ENCODE data around the gene KRT13. TPM values are rescaled to one million over a fixed set of nuclear protein-coding genes. Genes with fewer than 3 reads are reported as not detected.
"Not testable (repeated sequence)": the region's sequence is repeated elsewhere in the genome, so short reads cannot be mapped to it uniquely, and the experiment has no call there.

The KRT13 gene
- total RNA-seq, 1 donor from 2014 or later: 1.0 TPM

- DNase-seq (ENCODE audit: low read depth): no peak
- TF ChIP-seq CTCF (conservative IDR thresholded peaks at IDR 0.05; ENCODE audit: low read depth, low read length): no peak
- no peak overlapping the region for H3K4me3 ChIP-seq (ENCODE audit: low read depth, low read length)
These were observed 39.1 kb upstream of the KRT13 start for GRCh38 chr17:41544491-41544892.

GRCh38 chr17:41542786-41543185 is 37.4 kb upstream of the KRT13 start:
- not testable (repeated sequence) for H3K4me3 ChIP-seq (ENCODE audit: low read depth, low read length); DNase-seq (ENCODE audit: low read depth)

GRCh38 chr17:41542357-41542756 is 36.9 kb upstream of the KRT13 start:
- no peak overlapping the region for H3K4me3 ChIP-seq (ENCODE audit: low read depth, low read length)
- DNase-seq (ENCODE audit: low read depth): no peak
- no peak for TF ChIP-seq CTCF (conservative IDR thresholded peaks at IDR 0.05; ENCODE audit: low read depth, low read length)

- H3K4me3 ChIP-seq (ENCODE audit: low read depth, low read length): no peak overlapping the region
- no peak for DNase-seq (ENCODE audit: low read depth)
- TF ChIP-seq CTCF (conservative IDR thresholded peaks at IDR 0.05; ENCODE audit: low read depth, low read length): no peak
These were observed 35.7 kb upstream of the KRT13 start for GRCh38 chr17:41540921-41541625.

- no peak for TF ChIP-seq CTCF (conservative IDR thresholded peaks at IDR 0.05; ENCODE audit: low read depth, low read length)
- H3K4me3 ChIP-seq (ENCODE audit: low read depth, low read length): no peak overlapping the region
- no peak for DNase-seq (ENCODE audit: low read depth)
These were observed 34.7 kb upstream of the KRT13 start for GRCh38 chr17:41539979-41540701.

- TF ChIP-seq CTCF (conservative IDR thresholded peaks at IDR 0.05; ENCODE audit: low read depth, low read length): no peak
- no peak for DNase-seq (ENCODE audit: low read depth)
- no peak overlapping the region for H3K4me3 ChIP-seq (ENCODE audit: low read depth, low read length)
These were observed 33.7 kb upstream of the KRT13 start for GRCh38 chr17:41539071-41539492.

GRCh38 chr17:41538565-41538991 is 33.2 kb upstream of the KRT13 start:
- no peak for DNase-seq (ENCODE audit: low read depth)
- no peak overlapping the region for H3K4me3 ChIP-seq (ENCODE audit: low read depth, low read length)
- TF ChIP-seq CTCF (conservative IDR thresholded peaks at IDR 0.05; ENCODE audit: low read depth, low read length): no peak
